WTC11 (cell line): ENCODE measurements around the gene CTXN1. TPM values are rescaled to one million over a fixed set of nuclear protein-coding genes. Genes with fewer than 3 reads are reported as not detected.

ENCODE experiments used
- ATAC-seq: fragments of 200-7000 bp; cut with Tn5 transposase; 2 replicates; pipeline ENCODE4 v1.10.0; 2021; ENCODE audit warnings: mild to moderate bottlenecking, moderate library complexity
- CTCF ChIA-PET: fragments of 300-600 bp; sonication (Branson Sonifier 250); formaldehyde crosslinking; loops from one replicate; lab custom pipeline; 2021; ENCODE audit warnings: antibody characterized with exemption; lab: Charles Lee
- POLR2A ChIA-PET: fragments of 350-600 bp; sonication (Branson Sonifier 250); formaldehyde crosslinking; loops from one replicate; lab custom pipeline; 2021; ENCODE audit warnings: antibody characterized with exemption; lab: Charles Lee
- DNase-seq: peaks from one replicate; pipeline ENCODE4 v3.0.0; 2021; ENCODE audit warnings: low spot score
- H3K27ac Mint-ChIP-seq: 2 replicates; pipeline ENCODE4 v1.8.0; 2021; ENCODE audit warnings: mixed read lengths
- H3K27me3 Mint-ChIP-seq: 2 replicates; pipeline ENCODE4 v1.8.0; 2021; ENCODE audit warnings: low read depth, mild to moderate bottlenecking, moderate library complexity, mixed read lengths
- H3K36me3 Mint-ChIP-seq: 2 replicates; pipeline ENCODE4 v1.8.0; 2021; ENCODE audit warnings: mixed read lengths
- H3K4me1 Mint-ChIP-seq: 2 replicates; pipeline ENCODE4 v1.8.0; 2022; ENCODE audit warnings: mixed read lengths
- H3K4me3 Mint-ChIP-seq: 2 replicates; pipeline ENCODE4 v1.8.0; 2021; ENCODE audit warnings: mild to moderate bottlenecking, moderate library complexity, mixed read lengths
- H3K9me3 Mint-ChIP-seq: 2 replicates; pipeline ENCODE4 v1.8.0; 2021; ENCODE audit warnings: mixed read lengths
- ATF1 ChIP-seq: sonication (generic); formaldehyde crosslinking; IDR thresholded peaks from 2 replicates; pipeline ENCODE4 v1.8.1; 2023; ENCODE audit warnings: mild to moderate bottlenecking, moderate library complexity, missing genetic modification reagents
- FOXP1 ChIP-seq: sonication (generic); formaldehyde crosslinking; IDR thresholded peaks from 2 replicates; pipeline ENCODE4 v1.8.0; 2022; ENCODE audit warnings: missing genetic modification reagents, mild to moderate bottlenecking, moderate library complexity, borderline replicate concordance
- MYBL2 ChIP-seq: sonication (generic); formaldehyde crosslinking; IDR thresholded peaks from 2 replicates; pipeline ENCODE4 v1.8.1; 2023; ENCODE audit warnings: mild to moderate bottlenecking, moderate library complexity, missing genetic modification reagents
- SMAD3 ChIP-seq: sonication (generic); formaldehyde crosslinking; IDR thresholded peaks from 2 replicates; pipeline ENCODE4 v1.8.0; 2022; ENCODE audit warnings: missing genetic modification reagents, mild to moderate bottlenecking, borderline replicate concordance
- USF1 ChIP-seq: sonication (generic); formaldehyde crosslinking; IDR thresholded peaks from 2 replicates; pipeline ENCODE4 v1.8.0; 2022; ENCODE audit warnings: mild to moderate bottlenecking, missing genetic modification reagents
- ZNF121 ChIP-seq: sonication (generic); formaldehyde crosslinking; IDR thresholded peaks from 2 replicates; pipeline ENCODE4 v1.8.0; 2023; ENCODE audit warnings: missing genetic modification reagents
- total RNA-seq: library from RNA; stranded (reverse); gene quantifications from 3 replicates; pipeline ENCODE4 v1.2.3, GENCODE V29; 2021
- TF ChIP-seq, protein P1 (sequence below): sonication (generic); formaldehyde crosslinking; IDR thresholded peaks from 2 replicates; pipeline ENCODE4 v1.8.1; 2023; ENCODE audit warnings: mild to moderate bottlenecking, moderate library complexity, missing genetic modification reagents

The CTXN1 gene
- total RNA-seq, 1 experiment from 2014 or later, result 48.2 TPM

DNA sequence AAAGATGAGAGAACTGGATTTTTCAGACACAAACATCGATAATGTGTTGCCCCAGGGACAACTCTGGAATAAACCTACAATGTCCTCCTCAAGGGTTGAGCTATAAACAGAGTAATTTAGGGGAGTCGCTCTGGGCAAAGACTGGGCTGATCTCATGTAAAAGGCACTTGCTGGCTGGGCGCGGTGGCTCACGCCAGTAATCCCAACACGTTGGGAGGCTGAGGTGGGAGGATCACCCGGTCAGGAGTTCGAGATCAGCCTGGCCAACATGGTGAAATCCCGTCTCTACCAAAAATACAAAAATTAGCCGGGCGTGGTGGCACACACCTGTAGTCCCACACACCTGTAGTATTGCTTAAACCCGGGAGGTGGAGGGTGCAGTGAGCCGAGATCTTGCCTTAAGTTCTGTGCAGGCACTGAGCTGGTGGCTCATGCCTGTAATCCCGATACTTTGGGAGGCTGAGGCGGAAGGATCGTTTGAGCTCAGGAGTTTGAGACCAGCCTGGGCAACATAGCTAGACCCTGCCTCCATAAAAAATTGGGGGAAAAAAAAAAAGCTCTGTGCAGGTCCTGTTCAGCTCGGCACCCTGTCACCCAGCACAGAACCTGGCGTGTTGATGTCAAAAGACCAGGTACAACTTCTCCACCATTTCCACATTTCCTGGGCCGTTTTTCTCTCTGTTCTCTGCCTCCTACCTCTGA is 16.1 kb upstream of the CTXN1 start:
- H3K27me3 Mint-ChIP-seq, result peaks cover 2% of the 10 kb centered on the region; the same call in 1 of the 2 replicates
- no peak overlapping the region; the same call in 1 of the 2 replicates for H3K27ac Mint-ChIP-seq
- ChIA-PET POLR2A (no interaction called here), CTCF (interaction anchor here (4.1 to 4.5 kb wide), 2 partner anchors 13 to 22 kb away, joined by 31 to 39 read pairs; partner anchors contain the start of gene SNAPC2)
- ATAC-seq (no peak), DNase-seq (no peak)
- H3K9me3 Mint-ChIP-seq, result no peaks in the 10 kb centered on the region
- H3K36me3 Mint-ChIP-seq, result peaks cover 24% of the 10 kb centered on the region
- TF ChIP-seq ZNF121 (CRISPR knock-in tag), result peak; percentile 41; the same call in 1 of the 2 replicates
- TF ChIP-seq ATF1, result no peak
- TF ChIP-seq USF1, result no peak
- TF ChIP-seq, protein P1, sequence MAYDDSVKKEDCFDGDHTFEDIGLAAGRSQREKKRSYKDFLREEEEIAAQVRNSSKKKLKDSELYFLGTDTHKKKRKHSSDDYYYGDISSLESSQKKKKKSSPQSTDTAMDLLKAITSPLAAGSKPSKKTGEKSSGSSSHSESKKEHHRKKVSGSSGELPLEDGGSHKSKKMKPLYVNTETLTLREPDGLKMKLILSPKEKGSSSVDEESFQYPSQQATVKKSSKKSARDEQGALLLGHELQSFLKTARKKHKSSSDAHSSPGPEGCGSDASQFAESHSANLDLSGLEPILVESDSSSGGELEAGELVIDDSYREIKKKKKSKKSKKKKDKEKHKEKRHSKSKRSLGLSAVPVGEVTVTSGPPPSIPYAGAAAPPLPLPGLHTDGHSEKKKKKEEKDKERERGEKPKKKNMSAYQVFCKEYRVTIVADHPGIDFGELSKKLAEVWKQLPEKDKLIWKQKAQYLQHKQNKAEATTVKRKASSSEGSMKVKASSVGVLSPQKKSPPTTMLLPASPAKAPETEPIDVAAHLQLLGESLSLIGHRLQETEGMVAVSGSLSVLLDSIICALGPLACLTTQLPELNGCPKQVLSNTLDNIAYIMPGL (CRISPR knock-in tag), result no peak
- peaks cover 8% of the 10 kb centered on the region; the same call in 1 of the 2 replicates for H3K4me1 Mint-ChIP-seq
- H3K4me3 Mint-ChIP-seq, result peak overlapping the region; percentile 88

DNA sequence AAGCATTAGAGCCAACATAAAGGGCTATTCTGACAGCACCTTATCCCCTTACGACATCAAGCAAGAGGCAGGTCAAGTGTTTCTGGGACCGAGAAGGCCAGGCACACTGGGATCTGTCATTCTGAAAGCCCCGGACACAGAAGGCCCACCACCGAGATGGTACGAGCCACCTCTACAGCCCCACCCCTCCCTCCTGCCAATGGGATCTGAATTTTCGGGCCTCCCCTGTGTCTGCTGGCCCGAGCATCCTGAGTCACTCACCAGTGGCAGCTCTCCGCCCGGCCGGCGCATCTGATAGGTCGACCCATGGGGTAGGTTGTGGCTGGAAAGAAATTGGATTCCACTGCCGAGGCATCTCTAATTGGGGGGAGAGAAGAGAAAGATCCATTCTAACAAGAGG is 14.9 kb upstream of the CTXN1 start:
- DNase-seq, result no peak
- H3K4me1 Mint-ChIP-seq, result peaks cover 8% of the 10 kb centered on the region; the same call in 1 of the 2 replicates
- CTCF ChIA-PET, result interaction anchor here (0.6 kb wide), 1 partner anchor 228 kb away, joined by 3 read pairs; no protein-coding TSS in a partner anchor
- ATAC-seq, result no peak
- POLR2A ChIA-PET, result no interaction called here
- TF ChIP-seq MYBL2 (CRISPR knock-in tag), result no peak
- no peak overlapping the region; the same call in 1 of the 2 replicates for H3K27ac Mint-ChIP-seq
- H3K36me3 Mint-ChIP-seq, result peaks cover 34% of the 10 kb centered on the region
- no peaks in the 10 kb centered on the region for H3K27me3 Mint-ChIP-seq
- no peaks in the 10 kb centered on the region for H3K9me3 Mint-ChIP-seq
- H3K4me3 Mint-ChIP-seq, result no peak overlapping the region

DNA sequence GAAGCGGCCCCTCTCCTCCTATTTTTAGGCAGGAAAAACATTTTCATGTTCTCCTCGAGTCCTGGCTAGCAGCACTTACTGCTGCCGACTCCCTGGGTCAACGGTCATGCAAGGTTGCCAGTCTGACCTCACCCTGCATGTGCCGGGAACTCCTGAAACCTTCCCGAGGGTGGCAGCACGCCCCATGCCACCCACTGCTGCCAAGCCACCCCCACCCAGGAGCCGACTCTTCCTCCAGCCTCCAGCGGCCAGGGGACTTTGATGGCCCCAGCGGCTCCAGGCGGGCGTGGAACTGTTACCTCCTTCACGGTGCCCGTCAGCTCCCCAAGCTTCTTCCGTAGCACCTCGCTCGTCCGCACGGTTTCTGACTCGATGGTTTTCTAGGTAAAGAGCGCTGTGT is 8.8 kb upstream of the CTXN1 start:
- no peak overlapping the region for H3K4me3 Mint-ChIP-seq
- H3K4me1 Mint-ChIP-seq, result no peaks in the 10 kb centered on the region
- CTCF ChIA-PET, result interaction anchor here (1.7 kb wide), 1 partner anchor 9 kb away, joined by 7 read pairs; the partner anchor contains the start of gene TIMM44
- H3K9me3 Mint-ChIP-seq, result no peaks in the 10 kb centered on the region
- no peaks in the 10 kb centered on the region for H3K27me3 Mint-ChIP-seq
- no peak for DNase-seq
- H3K36me3 Mint-ChIP-seq, result peaks cover 42% of the 10 kb centered on the region
- TF ChIP-seq, protein P1 (CRISPR knock-in tag), result no peak
- TF ChIP-seq SMAD3 (CRISPR knock-in tag), result no peak
- TF ChIP-seq, all 79 proteins: peak for 0
- H3K27ac Mint-ChIP-seq, result no peak overlapping the region
- POLR2A ChIA-PET, result no interaction called here
- ATAC-seq, result no peak

DNA sequence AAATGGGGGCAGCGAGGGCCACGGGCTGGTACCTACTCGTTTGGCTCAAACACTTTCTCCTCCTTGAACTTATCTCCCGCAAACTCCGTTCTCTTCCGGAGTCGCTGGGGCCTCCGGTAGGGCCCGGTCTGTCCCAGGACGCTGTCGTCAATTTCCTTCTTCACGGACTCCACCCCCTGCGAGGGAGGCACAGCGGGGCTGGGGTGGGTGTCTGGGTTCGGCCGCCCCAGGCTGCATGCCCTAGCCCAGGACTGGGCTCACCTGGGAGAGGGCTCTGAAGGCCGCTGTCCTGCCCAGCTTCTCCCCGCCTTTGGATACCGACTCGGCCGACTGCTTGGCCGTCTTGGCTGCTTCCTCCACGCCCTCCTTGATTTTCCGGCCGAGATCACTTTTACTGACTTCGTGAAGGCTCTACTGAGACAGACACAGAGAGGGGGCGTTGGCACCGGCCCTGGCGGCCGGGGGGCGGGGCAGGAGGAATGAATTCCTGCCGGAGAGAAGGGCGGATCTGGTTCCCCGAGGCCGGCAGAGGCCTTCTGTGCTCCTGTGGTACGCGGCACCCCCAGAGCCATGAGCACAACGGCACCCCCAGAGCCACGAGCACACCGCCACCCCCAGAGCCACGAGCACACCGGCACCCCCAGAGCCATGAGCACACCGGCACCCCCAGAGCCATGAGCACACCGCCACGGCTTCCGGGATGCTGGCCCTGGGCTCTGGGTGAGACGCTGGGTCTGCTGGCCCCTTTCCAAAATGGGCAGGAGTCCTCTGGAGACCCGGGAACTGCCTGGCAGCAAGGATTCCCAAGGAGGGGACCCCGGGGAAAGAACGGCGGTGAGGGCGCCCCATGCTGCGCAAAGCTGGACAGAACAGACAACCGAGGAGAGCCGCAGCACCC is 8.1 kb upstream of the CTXN1 start:
- H3K27me3 Mint-ChIP-seq, result no peaks in the 10 kb centered on the region
- DNase-seq, result no peak
- H3K27ac Mint-ChIP-seq, result no peak overlapping the region
- POLR2A ChIA-PET, result no interaction called here
- CTCF ChIA-PET, result interaction anchor here (1.0 kb wide), 1 partner anchor 10 kb away, joined by 5 read pairs; the partner anchor contains the start of gene TIMM44
- peaks cover 41% of the 10 kb centered on the region for H3K36me3 Mint-ChIP-seq
- H3K4me3 Mint-ChIP-seq, result no peak overlapping the region
- TF ChIP-seq SMAD3 (CRISPR knock-in tag), result no peak
- no peak for TF ChIP-seq FOXP1 (CRISPR knock-in tag)
- TF ChIP-seq MYBL2 (CRISPR knock-in tag), result no peak
- H3K4me1 Mint-ChIP-seq, result no peaks in the 10 kb centered on the region
- no peak for ATAC-seq
- no peaks in the 10 kb centered on the region for H3K9me3 Mint-ChIP-seq
